DOHH2 (cell line): ENCODE measurements around the gene TTC28.

Source experiments
- H3F3A ChIP-seq: fragments of 200-600 bp; sonication (generic), shearing (Covaris generic); 2 replicates; pipeline ENCODE4 v1.6.0; 2016; ENCODE audit warnings: antibody characterized with exemption, mild to moderate bottlenecking; ENCODE audit not compliant: control insufficient read depth, insufficient read depth
- H3K27ac ChIP-seq: fragments of 200-600 bp; sonication (generic); 2 replicates; pipeline ENCODE4 v1.5.1; 2014; ENCODE audit warnings: low read depth, mild to moderate bottlenecking, low read length, moderate library complexity
- H3K27me3 ChIP-seq: fragments of 200-600 bp; sonication (generic); 2 replicates; pipeline ENCODE4 v1.6.1; 2014; ENCODE audit warnings: mild to moderate bottlenecking, low read length, mixed read lengths; ENCODE audit not compliant: control insufficient read depth
- H3K36me3 ChIP-seq: fragments of 200-600 bp; sonication (generic); 2 replicates; pipeline ENCODE4 v1.6.1; 2014; ENCODE audit warnings: mild to moderate bottlenecking, low read length, moderate library complexity, mixed read lengths; ENCODE audit not compliant: control insufficient read depth
- H3K4me1 ChIP-seq: fragments of 200-600 bp; sonication (generic); 2 replicates; pipeline ENCODE4 v1.6.1; 2014; ENCODE audit warnings: mild to moderate bottlenecking, low read length, mixed read lengths; ENCODE audit not compliant: control insufficient read depth
- H3K4me2 ChIP-seq: fragments of 200-600 bp; sonication (generic); 2 replicates; pipeline ENCODE4 v1.6.0; 2014; ENCODE audit warnings: mild to moderate bottlenecking, low read length, moderate library complexity
- H3K4me3 ChIP-seq: fragments of 200-600 bp; sonication (generic); 2 replicates; pipeline ENCODE4 v1.5.1; 2014; ENCODE audit warnings: mild to moderate bottlenecking, low read length, mixed read lengths
- H3K79me2 ChIP-seq: fragments of 200-600 bp; sonication (generic); 2 replicates; pipeline ENCODE4 v1.6.1; 2014; ENCODE audit warnings: mild to moderate bottlenecking, low read length, mixed read lengths; ENCODE audit not compliant: control insufficient read depth
- H3K9me2 ChIP-seq: fragments of 200-600 bp; sonication (generic); replicated peaks from 2 replicates; pipeline ENCODE4 v1.6.1; 2014; ENCODE audit warnings: mild to moderate bottlenecking, low read length, mixed read lengths; ENCODE audit not compliant: control insufficient read depth
- H3K9me3 ChIP-seq: fragments of 200-600 bp; sonication (generic); 2 replicates; pipeline ENCODE4 v1.6.1; 2014; ENCODE audit warnings: antibody characterized with exemption, low read length, mixed read lengths; ENCODE audit not compliant: control insufficient read depth, insufficient read depth
- H4K20me1 ChIP-seq: fragments of 200-600 bp; sonication (generic); 2 replicates; pipeline ENCODE4 v1.6.0; 2014; ENCODE audit warnings: low read depth, mild to moderate bottlenecking, antibody characterized with exemption, low read length, moderate library complexity; ENCODE audit not compliant: control insufficient read depth, insufficient read depth
- EZH2phosphoT487 ChIP-seq: fragments of 200-600 bp; sonication (generic); IDR thresholded peaks from 2 replicates; pipeline ENCODE4 v1.6.1; 2017; ENCODE audit warnings: borderline replicate concordance, mild to moderate bottlenecking, antibody characterized with exemption, low read length, moderate library complexity, mixed read lengths
- TF ChIP-seq, protein P1 (sequence below): fragments of 200-600 bp; sonication (generic); IDR thresholded peaks from one replicate; pipeline ENCODE4 v1.5.1; 2014; ENCODE audit warnings: antibody characterized with exemption, mild to moderate bottlenecking, low read depth, low read length; ENCODE audit not compliant: poor library complexity, severe bottlenecking

TTC28 gene

DNA sequence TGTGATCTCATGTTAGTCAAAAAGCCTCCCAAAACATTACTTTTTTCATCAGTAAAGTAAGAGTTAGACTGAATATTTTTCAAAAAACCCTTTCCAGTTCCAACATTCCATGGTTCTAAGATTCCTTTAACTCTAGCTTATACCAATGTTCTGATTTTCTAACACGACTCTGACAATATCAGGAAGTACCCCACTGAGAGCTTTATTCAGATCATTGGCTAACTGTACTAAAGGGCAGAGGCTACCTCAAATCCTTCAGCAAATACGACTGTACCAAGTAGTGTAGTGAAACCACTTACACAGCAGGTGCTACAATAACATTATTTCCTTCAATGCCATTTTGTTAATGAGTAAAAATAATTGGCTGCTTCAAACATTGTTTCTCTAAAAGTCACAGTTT lies 547.2 kb downstream of the TTC28 start:
- Histone ChIP-seq H3K4me1 (no peaks in the 10 kb centered on the region), H3K4me3 (no peak overlapping the region), H3K9me2 (no peaks in the 10 kb centered on the region), H3K27ac (no peak overlapping the region), H3F3A (no peaks in the 10 kb centered on the region), H3K27me3 (no peaks in the 10 kb centered on the region), H4K20me1 (no peaks in the 10 kb centered on the region), H3K4me2 (no peak overlapping the region), H3K9me3 (no peaks in the 10 kb centered on the region), H3K79me2 (no peaks in the 10 kb centered on the region), H3K36me3 (no peaks in the 10 kb centered on the region)
- no peak for TF ChIP-seq EZH2phosphoT487
- TF ChIP-seq, protein P1, sequence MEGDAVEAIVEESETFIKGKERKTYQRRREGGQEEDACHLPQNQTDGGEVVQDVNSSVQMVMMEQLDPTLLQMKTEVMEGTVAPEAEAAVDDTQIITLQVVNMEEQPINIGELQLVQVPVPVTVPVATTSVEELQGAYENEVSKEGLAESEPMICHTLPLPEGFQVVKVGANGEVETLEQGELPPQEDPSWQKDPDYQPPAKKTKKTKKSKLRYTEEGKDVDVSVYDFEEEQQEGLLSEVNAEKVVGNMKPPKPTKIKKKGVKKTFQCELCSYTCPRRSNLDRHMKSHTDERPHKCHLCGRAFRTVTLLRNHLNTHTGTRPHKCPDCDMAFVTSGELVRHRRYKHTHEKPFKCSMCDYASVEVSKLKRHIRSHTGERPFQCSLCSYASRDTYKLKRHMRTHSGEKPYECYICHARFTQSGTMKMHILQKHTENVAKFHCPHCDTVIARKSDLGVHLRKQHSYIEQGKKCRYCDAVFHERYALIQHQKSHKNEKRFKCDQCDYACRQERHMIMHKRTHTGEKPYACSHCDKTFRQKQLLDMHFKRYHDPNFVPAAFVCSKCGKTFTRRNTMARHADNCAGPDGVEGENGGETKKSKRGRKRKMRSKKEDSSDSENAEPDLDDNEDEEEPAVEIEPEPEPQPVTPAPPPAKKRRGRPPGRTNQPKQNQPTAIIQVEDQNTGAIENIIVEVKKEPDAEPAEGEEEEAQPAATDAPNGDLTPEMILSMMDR, result no peak

DNA sequence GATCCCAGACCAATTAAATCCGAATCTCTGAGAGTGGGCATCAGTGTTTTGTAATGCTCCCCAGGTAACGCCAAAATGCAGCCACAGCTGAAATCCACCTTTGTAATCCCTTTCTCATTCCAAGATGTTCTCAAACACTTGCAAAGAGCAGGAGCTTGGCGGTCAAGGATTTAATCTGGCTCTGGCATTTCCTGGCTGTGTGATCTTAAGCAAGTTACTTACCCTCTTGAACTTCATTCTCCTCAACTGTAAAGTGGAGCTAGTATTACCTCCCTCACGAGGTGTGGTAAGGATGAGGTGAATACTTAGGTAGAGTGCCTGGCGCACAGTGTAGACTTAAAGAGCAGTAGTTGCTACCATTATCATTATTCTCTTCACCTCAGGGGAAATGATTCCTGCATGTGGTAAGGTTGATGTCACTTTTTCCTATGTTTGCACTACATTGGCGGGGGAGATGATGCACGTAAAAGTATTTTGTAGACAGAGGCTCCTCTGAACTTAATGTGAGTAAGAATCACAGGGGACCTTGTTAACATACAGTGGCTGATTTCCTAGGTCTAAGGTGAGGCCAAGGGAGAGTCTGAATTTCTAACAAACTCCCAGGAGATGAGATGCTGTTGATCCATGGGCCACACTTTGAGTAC lies 550.2 kb downstream of the TTC28 start:
- no peaks in the 10 kb centered on the region for H3K79me2 ChIP-seq
- TF ChIP-seq, protein P1, result no peak
- no peak for TF ChIP-seq EZH2phosphoT487
- no peaks in the 10 kb centered on the region for H3K9me3 ChIP-seq
- H3K27ac ChIP-seq, result no peak overlapping the region
- H3K36me3 ChIP-seq, result no peaks in the 10 kb centered on the region
- H3K4me1 ChIP-seq, result no peaks in the 10 kb centered on the region
- peaks cover 8% of the 10 kb centered on the region for H3K27me3 ChIP-seq
- no peak overlapping the region for H3K4me2 ChIP-seq
- H3F3A ChIP-seq, result no peaks in the 10 kb centered on the region
- no peak overlapping the region for H3K4me3 ChIP-seq
- no peaks in the 10 kb centered on the region for H3K9me2 ChIP-seq
- H4K20me1 ChIP-seq, result no peaks in the 10 kb centered on the region

DNA sequence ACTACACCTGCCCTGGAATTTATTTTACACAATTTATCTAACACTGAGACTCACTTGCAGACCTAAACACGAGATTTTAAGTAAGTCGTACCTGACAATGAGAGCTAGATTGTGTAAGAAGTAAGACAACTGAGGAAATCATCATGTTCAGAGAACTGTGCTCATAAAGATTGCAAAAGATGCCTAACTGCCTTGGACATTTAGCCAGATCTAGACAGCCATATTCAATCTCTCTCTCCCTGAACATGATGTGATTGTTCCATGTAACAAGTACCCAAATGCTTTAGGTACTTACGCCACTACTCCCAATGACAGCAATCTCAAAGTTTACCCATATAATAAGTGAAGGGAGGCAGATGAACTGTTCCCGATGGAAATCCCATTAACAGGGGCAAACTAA lies 550.8 kb downstream of the TTC28 start:
- Histone ChIP-seq H4K20me1 (no peaks in the 10 kb centered on the region), H3K9me2 (no peaks in the 10 kb centered on the region), H3K4me3 (no peak overlapping the region), H3K79me2 (no peaks in the 10 kb centered on the region), H3K27me3 (peaks cover 8% of the 10 kb centered on the region), H3K9me3 (no peaks in the 10 kb centered on the region), H3K27ac (no peak overlapping the region), H3K4me2 (no peak overlapping the region), H3K4me1 (no peaks in the 10 kb centered on the region), H3F3A (no peaks in the 10 kb centered on the region), H3K36me3 (no peaks in the 10 kb centered on the region)
- no peak for TF ChIP-seq EZH2phosphoT487
- TF ChIP-seq, protein P1, result no peak
